ENCODE measurements around the gene NCAPH2.

- TF ChIP-seq EZH2 (IDR thresholded peaks at IDR 0.05), result no peak
- TF ChIP-seq POLR2AphosphoS5 (IDR thresholded peaks at IDR 0.05; ENCODE audit: borderline replicate concordance, low read depth, low read length), result no peak; the same call in 1 of the 2 replicates
Observed at GRCh38 chr22:50526834-50527801, 19.1 kb downstream of the NCAPH2 start.

Measured in SK-N-MC (cell line).